HG02938 (cell line): ENCODE results near the gene USP7.
"Not testable (repeated sequence)": the region's sequence is repeated elsewhere in the genome, so short reads cannot be mapped to it uniquely, and the experiment has no call there.

Experiments used
- ATAC-seq: cut with Tn5 transposase; IDR thresholded peaks from one replicate; pipeline ENCODE4 v1.9.1; 2021; ENCODE audit warnings: mild to moderate bottlenecking, moderate library complexity; ENCODE audit not compliant: unreplicated experiment

Gene USP7

DNA sequence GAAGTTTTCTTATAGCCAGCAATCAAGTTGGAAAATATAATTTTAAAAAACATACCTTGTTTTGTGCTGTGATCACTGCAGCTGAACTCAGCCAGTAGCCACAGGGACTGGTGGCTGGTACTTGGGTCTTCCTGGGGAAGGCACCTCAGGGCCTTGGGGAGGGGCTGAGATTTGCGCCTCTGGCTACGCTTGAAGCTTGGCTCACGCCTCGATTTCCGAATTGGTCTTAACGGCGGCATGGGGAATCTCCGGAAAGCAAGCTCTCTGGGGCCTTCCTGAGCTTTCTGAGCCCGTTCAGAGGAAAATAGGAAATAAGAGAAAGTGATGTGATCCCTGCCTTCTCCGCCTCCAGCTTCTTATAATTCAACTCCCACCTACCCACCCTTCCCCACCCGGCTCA, 11.3 kb upstream of the USP7 start:
- no peak for ATAC-seq

DNA sequence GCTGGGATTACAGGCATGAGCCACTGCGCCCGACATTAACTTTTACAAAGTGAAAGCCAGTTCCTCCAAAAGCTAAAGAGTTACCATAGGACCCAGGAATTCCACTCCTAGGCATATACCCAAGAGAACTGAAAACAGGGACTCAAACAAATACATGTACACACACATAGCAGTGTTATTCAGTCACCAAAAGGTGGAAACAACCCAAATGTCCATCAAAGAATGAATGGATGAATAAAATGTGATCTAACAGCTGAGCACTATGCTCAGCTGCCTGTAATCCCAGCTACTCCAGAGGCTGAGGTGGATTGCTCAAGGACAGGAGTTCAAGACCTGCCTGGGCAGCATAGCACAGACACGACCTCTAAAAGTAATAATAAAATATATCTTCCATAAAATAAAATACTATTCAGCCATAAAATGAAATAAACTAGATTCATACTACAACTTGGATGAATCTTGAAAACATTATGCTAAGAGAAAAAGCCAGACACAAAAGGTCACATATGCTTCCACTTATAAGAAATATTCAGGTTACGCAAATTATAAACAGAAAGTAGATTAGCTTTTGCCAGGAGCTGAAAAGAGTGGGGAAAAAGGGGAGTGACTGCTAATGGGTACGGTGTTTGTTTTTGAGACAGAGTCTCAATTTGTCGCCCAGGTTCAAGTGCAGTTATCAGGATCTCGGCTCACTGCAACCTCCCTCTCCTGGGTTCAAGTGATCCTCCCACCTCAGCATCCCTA, 9.3 kb upstream of the USP7 start:
- ATAC-seq, result no peak

DNA sequence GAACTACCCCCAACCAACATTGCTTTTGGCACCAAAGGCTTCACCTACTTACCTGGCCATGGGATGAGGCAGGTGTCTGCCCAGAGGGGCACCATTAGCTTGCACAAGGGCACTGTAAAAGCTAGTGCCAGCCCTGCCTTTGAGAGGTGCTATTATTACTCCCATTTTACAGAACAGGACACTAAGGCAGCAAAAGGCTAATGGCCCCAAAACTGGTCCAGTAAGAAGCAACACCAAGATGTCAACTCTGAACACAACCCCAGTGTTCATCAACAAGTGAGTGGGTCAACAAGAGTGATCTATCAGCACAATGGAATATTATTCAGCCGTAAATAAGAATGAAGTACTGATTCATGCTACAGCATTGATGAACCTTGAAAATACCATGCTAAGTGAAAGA, 7.7 kb upstream of the USP7 start:
- no peak for ATAC-seq

DNA sequence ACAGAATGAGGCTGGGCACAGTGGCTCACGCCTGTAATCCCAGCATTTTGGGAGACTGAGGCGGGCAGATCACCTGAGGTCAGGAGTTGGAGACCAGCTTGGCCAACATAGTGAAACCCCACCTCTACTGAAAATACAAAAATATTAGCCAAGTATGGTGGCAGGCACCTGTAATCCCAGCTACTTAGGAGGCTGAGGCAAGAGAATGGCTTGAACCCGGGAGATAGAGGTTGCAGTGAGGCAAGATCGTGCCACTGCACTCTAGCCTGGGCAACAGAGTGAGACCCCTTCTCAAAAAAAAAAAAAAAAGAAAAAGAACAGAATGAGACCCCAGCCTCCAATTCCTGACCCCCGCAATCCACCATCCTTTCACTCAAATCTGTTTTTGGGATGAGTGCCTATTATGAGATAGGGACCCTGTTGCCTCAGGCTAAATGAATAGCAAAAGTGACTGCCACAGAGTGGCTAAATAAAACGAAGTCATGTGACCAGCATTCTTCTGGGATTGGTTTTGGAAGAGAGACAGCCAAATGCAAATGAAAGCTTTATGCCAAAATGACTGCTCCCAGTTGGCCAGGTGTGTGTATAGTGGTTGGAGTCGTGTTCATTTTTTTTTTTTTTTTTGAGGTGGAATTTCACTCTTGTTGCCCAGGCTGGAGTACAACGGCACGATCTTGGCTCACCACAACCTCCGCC, 5.6 kb upstream of the USP7 start:
- ATAC-seq, result not testable (repeated sequence)

DNA sequence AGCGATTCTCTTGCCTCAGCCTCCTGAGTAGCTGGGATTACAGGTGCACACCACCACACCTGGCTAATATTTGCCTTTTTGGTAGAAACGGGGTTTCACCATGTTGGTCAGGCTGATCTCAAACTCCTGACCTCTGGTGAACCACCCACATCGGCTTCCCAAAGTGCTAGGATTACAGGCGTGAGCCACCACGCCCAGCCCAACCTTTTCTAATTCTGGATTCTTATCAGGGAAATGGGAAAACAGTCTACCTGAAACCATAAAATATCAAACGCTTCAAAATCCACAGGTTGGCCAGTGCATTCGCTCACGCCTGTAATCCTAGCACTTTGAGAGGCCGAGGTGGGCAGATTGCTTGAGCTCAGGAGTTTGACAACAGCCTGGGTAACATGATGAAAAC, 4.3 kb upstream of the USP7 start:
- not testable (repeated sequence) for ATAC-seq

DNA sequence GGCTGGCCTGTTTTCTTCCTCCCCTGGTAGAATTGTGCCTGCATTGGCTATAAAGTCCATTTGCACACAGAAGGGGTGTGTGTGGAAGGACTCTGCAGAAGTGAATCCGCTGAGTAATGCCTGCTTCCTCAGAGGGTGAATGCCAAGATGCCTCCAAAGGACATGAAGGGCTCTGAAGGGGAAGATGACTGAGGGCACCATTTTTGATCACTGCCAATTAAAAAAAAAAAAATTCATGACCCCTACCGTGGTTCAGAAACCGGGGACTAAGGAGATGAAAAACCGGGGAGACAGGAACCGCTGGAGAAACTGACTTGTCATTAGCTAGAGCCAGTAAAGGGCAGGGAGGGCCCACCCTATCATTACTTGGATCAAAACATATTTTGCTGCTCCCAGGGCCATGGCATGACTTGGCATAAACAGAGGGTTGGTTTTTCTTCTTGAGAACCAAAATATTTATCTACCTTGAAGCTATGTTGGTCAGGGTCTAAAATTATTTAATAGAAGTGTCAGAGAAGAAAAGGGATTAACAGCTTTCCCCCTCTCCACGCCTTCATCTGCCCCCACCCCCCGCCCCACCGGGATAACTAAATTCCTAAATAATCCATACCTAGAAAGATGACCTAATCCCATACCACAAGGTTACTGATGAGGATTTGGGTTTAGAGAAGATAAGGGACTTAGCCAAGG, 3.6 kb upstream of the USP7 start:
- no peak for ATAC-seq

DNA sequence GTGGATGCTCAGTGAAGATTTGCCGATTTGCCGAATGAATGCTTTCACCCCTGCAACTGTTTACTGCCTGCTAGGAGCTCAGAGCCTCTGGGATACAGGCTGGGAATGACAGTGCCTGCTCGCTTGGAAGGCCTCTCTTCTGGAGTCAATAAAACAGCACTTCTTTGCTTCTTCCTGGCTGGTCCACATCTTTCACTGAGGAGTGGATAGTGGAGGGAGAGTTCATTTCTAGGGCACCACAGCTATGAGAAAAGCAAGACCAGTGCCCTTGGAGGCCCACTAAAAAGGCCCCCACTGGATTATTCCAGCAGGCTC, 3.1 kb upstream of the USP7 start:
- ATAC-seq, result no peak

DNA sequence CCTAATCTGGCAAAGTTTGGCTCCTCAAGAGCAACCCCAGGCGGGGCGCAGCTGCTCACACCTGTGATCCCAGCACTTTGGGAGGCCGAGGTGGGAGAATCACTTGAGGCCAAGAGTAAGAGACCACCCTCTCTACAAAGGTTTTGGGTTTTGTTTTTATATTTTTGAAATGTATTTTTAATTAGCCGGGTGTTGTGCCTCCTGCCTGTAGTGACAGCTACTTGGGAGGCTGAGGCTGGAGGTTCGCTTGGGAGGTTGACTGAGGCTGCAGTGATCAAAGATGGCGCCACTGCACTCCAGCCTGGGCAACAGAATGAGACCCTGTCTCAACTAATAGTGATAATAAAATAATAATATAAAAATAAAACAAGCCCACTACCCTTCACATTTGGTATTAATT, 756 bp upstream of the USP7 start:
- ATAC-seq, result no peak

DNA sequence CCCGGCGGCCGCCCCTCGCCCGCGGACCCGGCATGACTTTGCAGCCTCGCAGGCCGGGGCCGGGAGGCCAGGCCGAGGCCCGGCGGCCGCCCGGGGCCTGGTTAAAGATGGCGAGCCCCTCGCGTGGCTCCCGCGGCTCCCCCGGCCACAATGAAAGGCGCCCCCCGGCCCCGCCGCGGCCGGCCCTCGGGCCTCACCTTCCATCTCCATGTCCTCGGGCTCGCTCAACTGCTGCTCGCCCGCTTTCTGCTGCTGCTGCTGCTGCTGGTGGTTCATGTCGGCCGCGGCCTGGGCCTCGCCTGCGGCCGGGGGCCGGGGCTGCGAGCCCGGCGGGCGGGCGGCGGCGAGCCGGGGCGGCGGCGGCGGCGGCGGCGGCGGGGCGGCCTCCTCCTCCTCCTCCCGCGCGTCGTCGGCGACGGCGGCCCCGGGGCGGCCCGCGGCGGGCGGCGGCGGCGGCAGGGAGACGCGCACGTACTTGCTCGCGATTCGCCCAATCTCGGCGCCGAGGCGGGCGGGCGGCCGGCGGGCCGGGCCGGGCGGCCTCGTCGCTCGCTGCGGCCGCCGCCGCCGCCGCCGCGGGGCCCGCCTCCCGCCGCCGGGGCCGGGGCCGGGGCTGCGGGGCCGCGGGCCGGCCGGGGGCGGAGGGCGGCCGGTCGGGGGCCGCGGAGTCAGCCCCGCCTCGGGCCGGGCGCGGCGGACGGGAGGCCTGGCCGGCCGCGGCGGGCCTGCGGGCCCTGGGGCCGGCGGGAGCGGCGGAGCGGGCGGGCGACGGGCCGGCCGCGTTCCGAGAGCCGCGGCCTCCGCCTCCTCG, 491 bp downstream of the USP7 start:
- ATAC-seq, result no peak

DNA sequence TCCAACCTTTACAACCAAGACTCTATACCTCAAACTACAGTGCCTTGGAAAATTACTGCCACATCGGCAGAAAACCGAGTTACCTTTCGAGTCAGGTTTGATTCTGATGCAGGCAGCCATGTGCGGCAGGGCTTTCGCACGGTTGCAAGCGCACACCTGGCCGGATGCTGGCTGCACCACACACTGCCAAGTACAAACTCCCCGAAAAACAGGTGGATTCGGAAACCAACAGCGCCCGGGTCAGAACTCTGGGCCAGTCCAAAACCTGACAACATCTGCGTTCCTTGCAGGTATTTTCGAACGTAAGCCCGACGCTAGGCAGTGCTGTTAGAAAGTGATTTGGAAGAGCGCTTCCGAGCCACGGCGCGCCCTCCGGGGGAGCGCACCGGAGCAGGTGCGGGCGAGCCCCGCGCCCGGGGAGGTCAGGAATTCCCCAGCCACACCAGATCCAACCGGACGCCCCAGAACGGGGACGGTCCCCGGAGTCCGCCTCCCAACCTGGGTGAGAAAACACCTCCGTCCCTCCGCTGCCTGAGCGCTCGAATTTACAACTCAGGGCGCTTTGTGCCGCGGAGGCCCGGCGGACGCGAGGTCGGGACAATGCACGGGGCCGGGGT, 1.2 kb downstream of the USP7 start:
- ATAC-seq, result peak; percentile 31

DNA sequence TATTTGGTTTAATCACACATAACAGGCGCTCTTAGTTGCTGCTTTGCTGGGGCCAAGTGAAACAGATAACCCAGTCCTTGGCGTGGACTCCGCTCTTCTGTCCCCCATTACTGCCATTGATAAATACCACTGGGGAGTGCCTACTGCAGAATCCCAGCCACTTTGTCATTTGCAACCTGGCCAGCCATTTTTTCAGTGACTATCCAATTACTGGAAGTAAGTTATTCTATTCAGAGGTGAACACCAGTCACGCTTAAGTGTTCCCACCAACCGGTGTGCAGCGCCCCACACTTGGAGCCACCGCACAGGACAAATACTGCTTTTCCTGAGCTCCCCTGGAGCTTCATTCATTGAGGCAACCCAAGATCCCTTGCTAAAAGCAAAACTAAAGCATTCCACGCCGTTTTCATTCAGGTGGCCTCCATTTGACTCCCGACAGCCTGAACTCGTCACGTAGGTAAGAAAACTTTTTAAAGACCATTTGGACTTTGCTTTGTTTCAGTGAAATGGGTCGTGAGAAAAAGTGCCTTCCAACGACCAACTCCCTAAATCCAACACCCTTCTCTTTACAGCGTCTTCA, 1.8 kb downstream of the USP7 start:
- no peak for ATAC-seq

DNA sequence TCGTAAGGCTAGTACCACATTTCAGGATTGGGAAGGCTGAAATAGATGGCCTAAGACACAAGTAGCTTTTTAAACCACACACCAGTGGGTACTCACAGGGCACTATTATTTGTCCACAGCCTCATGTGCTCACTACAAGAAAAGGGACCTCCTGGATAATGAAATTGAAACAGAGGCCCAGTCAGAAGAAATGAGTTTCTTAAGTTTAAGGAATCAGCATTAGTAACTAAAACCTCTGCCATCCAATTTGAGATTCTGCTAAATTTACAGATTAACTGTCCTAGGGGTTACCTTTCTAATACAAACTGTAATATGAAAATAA, 3.0 kb downstream of the USP7 start:
- ATAC-seq, result no peak

DNA sequence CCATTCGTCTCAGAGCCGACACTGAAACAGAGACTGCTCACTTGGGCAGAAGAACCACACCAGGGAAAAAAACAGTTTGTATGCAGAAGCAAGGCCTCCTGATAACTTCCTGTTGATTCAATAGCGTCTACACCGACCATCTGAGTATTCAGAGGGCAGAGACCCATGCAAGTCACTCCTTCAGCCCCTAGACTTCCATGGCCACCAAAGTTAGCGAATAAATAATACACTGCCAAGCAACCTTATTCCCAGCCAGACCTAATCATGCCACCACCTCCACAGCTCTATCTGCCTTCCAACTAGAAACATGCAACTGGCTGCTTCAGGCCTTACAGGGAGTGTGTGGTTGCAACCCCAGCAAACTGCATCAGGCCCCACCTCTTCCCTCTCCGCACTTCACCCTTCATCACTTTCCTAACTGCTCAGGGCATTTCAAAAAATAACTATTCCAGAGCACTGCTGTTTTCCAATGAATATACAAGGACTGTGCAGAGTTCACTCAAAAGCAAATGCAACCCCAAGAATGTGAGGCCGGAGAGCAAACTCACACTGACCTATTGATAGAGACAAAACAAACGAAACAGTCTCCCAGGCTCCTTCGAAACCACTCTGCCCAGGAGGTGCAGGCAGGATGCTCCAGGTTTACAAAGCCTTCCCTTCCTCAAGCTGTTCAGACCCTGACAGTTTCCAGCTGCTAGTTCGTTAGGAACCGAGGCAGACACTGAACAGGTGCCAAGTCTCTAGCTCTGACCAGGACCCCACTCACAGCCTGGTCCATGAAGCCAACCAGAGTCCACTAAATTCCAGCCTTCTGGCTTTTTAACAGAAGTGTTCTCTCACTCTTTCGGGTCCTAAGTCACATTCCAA, 3.6 kb downstream of the USP7 start:
- no peak for ATAC-seq

DNA sequence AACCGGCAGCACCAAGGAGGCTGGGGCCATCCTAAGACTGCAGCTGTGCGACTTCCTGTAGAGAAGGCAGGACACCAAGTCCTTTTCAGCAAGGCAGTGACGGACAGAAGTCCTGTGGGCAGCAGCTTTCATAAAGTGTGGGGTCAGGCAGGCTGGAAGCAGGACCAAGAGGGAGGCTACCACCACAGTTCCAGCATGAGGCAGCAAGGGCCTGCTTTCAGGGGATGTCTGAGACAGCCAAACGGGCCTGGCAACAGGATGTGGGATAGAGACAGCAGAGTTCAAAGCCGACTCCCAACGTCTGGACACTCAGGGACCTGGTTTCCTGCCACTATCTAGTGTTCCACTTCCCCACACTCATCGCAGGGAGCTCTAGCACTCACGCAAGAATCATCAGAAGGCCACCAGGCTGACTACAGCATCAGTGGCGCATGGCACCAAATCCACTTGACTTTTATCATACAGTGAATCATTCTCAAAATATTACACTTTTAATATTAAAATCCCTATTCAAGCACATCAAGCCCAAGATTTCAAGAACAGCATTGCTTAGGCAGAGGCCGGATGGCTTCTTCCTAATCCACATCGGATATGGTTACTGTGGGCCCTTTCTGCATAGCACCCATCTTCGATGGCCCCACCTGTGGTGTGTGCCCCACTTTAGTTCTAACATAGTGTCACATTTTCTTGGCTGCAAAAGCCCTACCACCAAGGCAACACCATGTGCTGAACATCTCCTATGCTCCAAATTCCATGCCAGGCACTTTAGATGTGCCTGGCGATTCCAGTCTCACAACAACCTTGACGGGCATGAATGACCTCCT, 5.2 kb downstream of the USP7 start:
- no peak for ATAC-seq

DNA sequence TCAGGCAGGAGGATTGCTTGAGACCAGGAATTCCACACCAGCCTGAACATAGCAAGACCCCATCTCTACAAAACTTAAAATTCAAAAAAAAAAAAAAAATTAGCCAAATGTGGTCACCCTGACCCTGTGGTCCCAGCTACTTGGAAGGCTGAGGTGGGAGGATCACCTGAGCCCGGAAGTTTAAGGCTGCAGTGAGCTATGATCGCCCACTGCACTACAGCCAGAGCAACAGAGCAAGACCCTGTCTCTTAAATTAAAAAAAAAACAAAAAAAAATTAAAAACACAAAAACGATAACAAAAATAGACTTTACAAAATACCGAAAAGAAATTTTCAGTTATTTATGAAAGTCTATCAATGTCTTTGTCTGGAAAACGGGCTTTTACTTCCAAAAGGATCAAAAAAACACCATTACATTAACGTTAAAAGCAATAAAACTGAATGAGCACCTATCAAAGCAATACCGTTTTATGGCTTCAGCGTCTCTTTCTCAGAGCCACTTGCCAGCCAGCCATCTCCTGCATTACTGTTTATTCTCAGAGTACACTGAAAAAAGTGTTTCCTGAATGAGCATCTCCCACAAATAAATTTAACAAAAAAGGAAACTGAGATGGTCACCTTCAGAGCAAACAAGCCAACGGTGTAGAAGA, 6.1 kb downstream of the USP7 start:
- no peak for ATAC-seq

DNA sequence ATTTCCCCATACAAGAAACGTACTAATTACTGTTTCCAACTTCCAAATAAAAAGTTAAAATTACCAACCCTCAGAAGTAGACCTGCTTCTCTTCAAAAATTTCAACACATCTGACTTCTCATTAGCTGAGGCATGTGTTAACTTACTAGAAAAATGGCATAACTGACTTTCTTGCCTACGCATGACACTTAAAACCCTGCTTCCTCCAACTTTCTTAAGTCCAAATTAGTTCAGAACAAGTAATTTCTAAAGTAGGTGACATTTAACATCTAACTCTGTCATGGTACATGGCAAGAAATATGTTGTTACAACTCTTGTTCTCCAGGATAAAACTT, 6.7 kb downstream of the USP7 start:
- ATAC-seq, result no peak

DNA sequence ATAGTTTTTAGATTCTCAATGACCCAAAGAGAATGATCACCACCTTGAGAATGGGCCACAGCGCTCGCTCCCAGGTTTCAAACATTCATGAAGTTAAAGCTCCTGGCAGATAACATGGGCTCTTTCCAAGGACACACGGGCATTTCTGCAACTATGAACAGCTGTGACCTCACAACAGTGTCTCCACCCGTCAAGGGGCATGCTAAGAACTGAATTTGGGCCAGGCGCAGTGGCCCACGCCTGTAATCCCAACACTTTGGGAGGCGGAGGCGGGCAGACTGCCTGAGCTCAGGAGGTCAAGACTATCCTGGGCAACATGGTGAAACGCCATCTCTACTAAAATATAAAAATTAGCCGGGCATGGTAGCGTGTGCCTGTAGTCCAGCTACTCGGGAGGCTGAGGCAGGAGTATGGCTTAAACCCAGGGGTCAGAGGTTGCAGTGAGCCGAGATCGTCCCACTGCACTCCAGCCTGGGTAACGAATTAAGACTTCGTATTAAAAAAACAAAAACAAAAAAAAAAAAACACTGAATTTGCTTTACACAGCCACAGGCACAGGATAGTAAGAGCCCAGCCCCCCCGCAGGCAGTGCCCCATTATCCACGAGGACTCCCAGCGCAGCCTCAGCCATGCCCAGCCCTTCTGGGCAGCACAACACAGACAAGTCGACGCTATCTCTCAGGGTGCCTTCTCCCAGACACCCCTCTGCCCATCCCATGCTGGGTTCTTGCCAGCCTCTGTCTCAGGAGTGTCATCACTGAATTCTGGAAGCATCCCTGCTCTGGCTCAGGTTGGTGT, 7.2 kb downstream of the USP7 start:
- ATAC-seq, result no peak

DNA sequence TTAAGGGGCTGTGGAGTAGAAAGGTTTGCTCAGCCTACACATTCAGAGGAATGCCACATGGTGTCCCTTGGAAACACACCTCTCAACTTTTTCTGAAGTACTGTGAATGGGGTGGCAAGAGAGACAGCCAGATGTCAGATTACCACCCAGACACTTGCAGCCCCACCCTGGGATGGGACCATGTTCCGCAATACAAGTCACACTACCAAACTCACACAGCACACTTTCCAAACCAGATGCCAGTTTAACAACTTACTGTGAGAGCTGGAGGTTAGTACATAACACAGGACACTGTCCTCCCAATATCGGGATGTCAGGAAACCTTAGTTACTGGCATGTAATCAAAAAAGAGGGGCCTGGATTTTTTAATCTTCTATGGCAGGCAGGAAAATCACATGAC, 7.9 kb downstream of the USP7 start:
- ATAC-seq, result no peak
